AG09319 (cell line): ENCODE measurements around the gene PIGBOS1.

Experiments used
- DNase-seq: peaks from one replicate; pipeline ENCODE4 v3.0.0-alpha.2; 2010; ENCODE audit warnings: low read depth; ENCODE audit errors: extremely low read depth
- CTCF ChIP-seq: IDR thresholded peaks from 2 replicates; pipeline ENCODE4 v1.5.1; 2011; ENCODE audit warnings: low read depth, mild to moderate bottlenecking, inconsistent platforms, low read length, moderate library complexity

Gene PIGBOS1

GRCh38 chr15:55318588-55319494, at the start of gene PIGBOS1, which contains the start of gene PIGB:
PIGBOS1 (minus strand) TSS chr15:55319123; CDS start chr15:55317792, 1,331 bp downstream.
PIGB (plus strand) TSS chr15:55319222; CDS start chr15:55319251, 29 bp downstream.
- TF ChIP-seq CTCF = no peak; the same call in none of the 2 replicates
- peak; percentile 66 for DNase-seq

GRCh38 chr15:55366981-55367380, 48.1 kb upstream of the PIGBOS1 start:
- DNase-seq = no peak
- no peak for TF ChIP-seq CTCF

- no peak for TF ChIP-seq CTCF
- no peak for DNase-seq
Measured at GRCh38 chr15:55362641-55363040, 43.7 kb upstream of the PIGBOS1 start.

GRCh38 chr15:55361048-55361447, 42.1 kb upstream of the PIGBOS1 start:
- TF ChIP-seq CTCF = no peak
- no peak for DNase-seq

GRCh38 chr15:55360256-55360655, 41.3 kb upstream of the PIGBOS1 start:
- no peak for DNase-seq
- TF ChIP-seq CTCF = no peak

GRCh38 chr15:55358471-55358870, 39.5 kb upstream of the PIGBOS1 start:
- DNase-seq = no peak
- TF ChIP-seq CTCF = no peak

- DNase-seq = peak; percentile 22
- TF ChIP-seq CTCF = no peak
Measured at GRCh38 chr15:55357774-55358173, 38.9 kb upstream of the PIGBOS1 start.
